IMR-90 (cell line): ENCODE measurements around the gene IL1RAPL1. TPM values are rescaled to one million over a fixed set of nuclear protein-coding genes. Genes with fewer than 3 reads are reported as not detected.

Experiments
- ATAC-seq: fragments of 200-7000 bp; cut with Tn5 transposase; 2 replicates; pipeline ENCODE4 v1.9.1; 2020; ENCODE audit warnings: low read depth, mild to moderate bottlenecking, moderate library complexity
- BruUV-seq: library from RNA; stranded (reverse); fragments of 400-500 nt; replicated peaks from 2 replicates; lab custom pipeline; 2021; lab: Mats Ljungman, UMichigan
- CTCF ChIA-PET: fragments of 300-600 bp; formaldehyde crosslinking; extraction: SDS; loops from one replicate; lab custom pipeline; 2021; ENCODE audit warnings: antibody characterized with exemption; lab: Yijun Ruan, JAX
- POLR2A ChIA-PET: fragments of 300-600 bp; sonication (Branson Sonifier 250); formaldehyde crosslinking; loops from one replicate; lab custom pipeline; 2022; ENCODE audit warnings: antibody characterized with exemption; ENCODE audit not compliant: unreplicated experiment; lab: Charles Lee
- DNase-seq: peaks from one replicate; pipeline ENCODE4 v3.0.0; 2013
- H2AFZ ChIP-seq: replicated peaks from 2 replicates; pipeline ENCODE3; 2013; ENCODE audit warnings: low read length, mild to moderate bottlenecking; ENCODE audit not compliant: poor library complexity
- H2AK5ac ChIP-seq: 2 replicates; pipeline ENCODE4 v1.6.1; 2013; ENCODE audit warnings: low read depth, low read length, inconsistent platforms
- H2AK9ac ChIP-seq: replicated peaks from 2 replicates; pipeline ENCODE3; 2013; ENCODE audit warnings: mild to moderate bottlenecking, low read depth, low read length, moderate library complexity; ENCODE audit not compliant: poor library complexity
- H2BK120ac ChIP-seq: 2 replicates; pipeline ENCODE4 v1.6.1; 2013; ENCODE audit warnings: low read depth, low read length, inconsistent platforms
- H2BK15ac ChIP-seq: 3 replicates; pipeline ENCODE4 v1.6.1; 2013; ENCODE audit warnings: low read depth, low read length, inconsistent platforms
- H2BK20ac ChIP-seq: 2 replicates; pipeline ENCODE4 v1.6.1; 2013; ENCODE audit warnings: low read depth, mild to moderate bottlenecking, inconsistent platforms, low read length, moderate library complexity
- H2BK5ac ChIP-seq: 2 replicates; pipeline ENCODE4 v1.6.1; 2013; ENCODE audit warnings: mild to moderate bottlenecking, low read depth, low read length, inconsistent platforms; ENCODE audit not compliant: poor library complexity, severe bottlenecking
- H3K14ac ChIP-seq: replicated peaks from 2 replicates; pipeline ENCODE4 v1.6.1; 2013; ENCODE audit warnings: low read depth, low read length, inconsistent platforms
- H3K18ac ChIP-seq: 2 replicates; pipeline ENCODE4 v1.6.1; 2013; ENCODE audit warnings: low read depth, low read length, control low read depth
- H3K23ac ChIP-seq: 2 replicates; pipeline ENCODE4 v1.6.1; 2013; ENCODE audit warnings: low read depth, low read length, inconsistent platforms
- H3K27ac ChIP-seq: 2 replicates; pipeline ENCODE4 v1.5.1; 2013; ENCODE audit warnings: mild to moderate bottlenecking, control low read depth, low read length; ENCODE audit not compliant: insufficient read depth
- H3K27me3 ChIP-seq: 2 replicates; pipeline ENCODE4 v1.6.1; 2013; ENCODE audit warnings: low read length; ENCODE audit not compliant: control insufficient read depth, insufficient read depth
- H3K36me3 ChIP-seq: 2 replicates; pipeline ENCODE4 v1.6.1; 2013; ENCODE audit warnings: low read length, mixed read lengths; ENCODE audit not compliant: control insufficient read depth, insufficient read depth
- H3K4ac ChIP-seq: 2 replicates; pipeline ENCODE4 v1.6.1; 2013; ENCODE audit warnings: low read depth, low read length, inconsistent platforms
- H3K4me1 ChIP-seq: 2 replicates; pipeline ENCODE4 v1.6.1; 2013; ENCODE audit warnings: low read length, mixed read lengths; ENCODE audit not compliant: control insufficient read depth, insufficient read depth
- H3K4me2 ChIP-seq: 2 replicates; pipeline ENCODE4 v1.6.1; 2013; ENCODE audit warnings: low read depth, mild to moderate bottlenecking, control low read depth, low read length, moderate library complexity
- H3K4me3 ChIP-seq: 2 replicates; pipeline ENCODE4 v1.5.1; 2013; ENCODE audit warnings: low read depth, mild to moderate bottlenecking, control low read depth, low read length, moderate library complexity; ENCODE audit not compliant: insufficient read depth
- H3K56ac ChIP-seq: 2 replicates; pipeline ENCODE4 v1.6.1; 2013; ENCODE audit warnings: low read length, inconsistent platforms; ENCODE audit not compliant: insufficient read depth; ENCODE audit errors: extremely low read depth
- H3K79me1 ChIP-seq, 2 experiments: 2 replicates each; pipeline ENCODE4 v1.6.1; 2013; ENCODE audit warnings: low read length in 2 of 2, inconsistent platforms in 1 of 2, low read depth in 1 of 2
- H3K9ac ChIP-seq: 2 replicates; pipeline ENCODE4 v1.6.1; 2013; ENCODE audit warnings: low read depth, low read length, control low read depth
- H3K9me1 ChIP-seq: 2 replicates; pipeline ENCODE4 v1.6.1; 2013; ENCODE audit warnings: low read length, inconsistent platforms; ENCODE audit not compliant: insufficient read depth
- H3K9me3 ChIP-seq: 2 replicates; pipeline ENCODE4 v1.6.1; 2013; ENCODE audit warnings: low read length; ENCODE audit not compliant: control insufficient read depth, insufficient read depth
- H4K20me1 ChIP-seq: 2 replicates; pipeline ENCODE4 v1.6.1; 2013; ENCODE audit warnings: low read length, inconsistent platforms; ENCODE audit not compliant: insufficient read depth
- H4K5ac ChIP-seq: 2 replicates; pipeline ENCODE4 v1.6.1; 2013; ENCODE audit warnings: mild to moderate bottlenecking, low read depth, low read length, control low read depth
- H4K8ac ChIP-seq, 2 experiments: 2 replicates each; pipeline ENCODE4 v1.6.1; 2013; ENCODE audit warnings: low read depth in 2 of 2, low read length in 2 of 2, control low read depth in 1 of 2, inconsistent platforms in 1 of 2
- H4K91ac ChIP-seq: 2 replicates; pipeline ENCODE4 v1.6.1; 2013; ENCODE audit warnings: low read depth, low read length, inconsistent platforms; ENCODE audit not compliant: insufficient read depth
- BHLHE40 ChIP-seq: fragments of 150-350 bp; IDR thresholded peaks from 2 replicates; pipeline ENCODE4 v1.6.1; 2016; ENCODE audit warnings: mild to moderate bottlenecking, low read depth, low read length
- CEBPB ChIP-seq: IDR thresholded peaks from 2 replicates; pipeline ENCODE4 v1.6.1; 2012; ENCODE audit warnings: low read depth, low read length, improper control_type of control experiment
- CHD1 ChIP-seq: IDR thresholded peaks from 2 replicates; pipeline ENCODE4 v1.6.1; 2012; ENCODE audit warnings: low read depth, low read length, improper control_type of control experiment
- CTCF ChIP-seq: conservative IDR thresholded peaks from 2 replicates; pipeline ENCODE4 v1.5.1; 2012; ENCODE audit warnings: mild to moderate bottlenecking, low read depth, low read length, improper control_type of control experiment
- ELK1 ChIP-seq: fragments of 150-350 bp; IDR thresholded peaks from 2 replicates; pipeline ENCODE4 v1.6.1; 2016; ENCODE audit warnings: low read depth, mild to moderate bottlenecking, low read length, moderate library complexity, borderline replicate concordance
- FOS ChIP-seq: fragments of 150-350 bp; IDR thresholded peaks from 2 replicates; pipeline ENCODE4 v1.6.1; 2016; ENCODE audit warnings: low read depth, low read length
- MAZ ChIP-seq: IDR thresholded peaks from 2 replicates; pipeline ENCODE4 v1.6.1; 2012; ENCODE audit warnings: low read depth, mild to moderate bottlenecking, low read length, improper control_type of control experiment, moderate library complexity, borderline replicate concordance
- MXI1 ChIP-seq: IDR thresholded peaks from 2 replicates; pipeline ENCODE4 v1.6.1; 2012; ENCODE audit warnings: low read depth, mild to moderate bottlenecking, low read length, moderate library complexity, borderline replicate concordance
- NFE2L2 ChIP-seq: fragments of 150-350 bp; IDR thresholded peaks from 2 replicates; pipeline ENCODE4 v1.6.1; 2016; ENCODE audit warnings: low read depth, mild to moderate bottlenecking, low read length
- RAD21 ChIP-seq: IDR thresholded peaks from 2 replicates; pipeline ENCODE4 v1.6.1; 2012; ENCODE audit warnings: low read length, improper control_type of control experiment
- RCOR1 ChIP-seq: IDR thresholded peaks from 2 replicates; pipeline ENCODE4 v1.6.1; 2012; ENCODE audit warnings: mild to moderate bottlenecking, low read length, improper control_type of control experiment; ENCODE audit not compliant: insufficient replicate concordance
- RFX5 ChIP-seq: IDR thresholded peaks from 2 replicates; pipeline ENCODE4 v1.8.0; 2012; ENCODE audit warnings: low read depth, mild to moderate bottlenecking, low read length, moderate library complexity
- SMC3 ChIP-seq: fragments of 150-350 bp; IDR thresholded peaks from 2 replicates; pipeline ENCODE4 v1.6.1; 2016; ENCODE audit warnings: low read depth, mild to moderate bottlenecking, antibody characterized with exemption, low read length, moderate library complexity
- USF2 ChIP-seq: fragments of 150-350 bp; IDR thresholded peaks from 2 replicates; pipeline ENCODE4 v1.6.1; 2017; ENCODE audit warnings: mild to moderate bottlenecking, antibody characterized with exemption, low read length, low read depth
- WGBS, 2 experiments: methylation state at CpG; one replicate each; pipeline versions ENCODE4 v1.1.5 to v1.1.7; 2013; ENCODE audit warnings: missing lambda C conversion rate in 2 of 2; ENCODE audit not compliant: insufficient read length in 1 of 2; ENCODE audit errors: extremely low coverage in 2 of 2; 5-methylcytosine and 5-hydroxymethylcytosine counted together
- dilution Hi-C: fragments of 300-500 bp; cut with HindIII; formaldehyde crosslinking; loops from one replicate; pipeline ENCODE4 v1.14.3; 2018; ENCODE audit warnings: low sequenced_read_pairs; ENCODE audit not compliant: unreplicated experiment
- in situ Hi-C: fragments of 300-500 bp; cut with MboI; formaldehyde crosslinking; loops from 3 replicates; pipeline ENCODE4 v1.14.3; 2019; ENCODE audit warnings: low sequenced_read_pairs, inconsistent platforms, mixed read lengths
- intact Hi-C: fragments of 100-400 bp; cut with micrococcal nuclease; formaldehyde crosslinking; loops from 2 replicates; pipeline ENCODE4 v1.10.0; 2022
- polyA plus RNA-seq, 3 experiments: library from polyadenylated mRNA; depleted of rRNA; stranded (reverse); fragments of >200 nt; gene quantifications; 2 replicates each; pipeline ENCODE4 v1.2.3, GENCODE V29; 2012; ENCODE audit warnings: low replicate concordance in 1 of 3
- total RNA-seq: library from RNA; depleted of rRNA; stranded (reverse); fragments of >200 nt; gene quantifications from 2 replicates; pipeline ENCODE4 v1.2.3, GENCODE V29; 2012

The IL1RAPL1 gene
- total and polyA plus RNA-seq, 2 of the 4 experiments (the other 2 are of a cell fraction), result 1.5 to 9.0 TPM

GRCh38 chrX:29926056-29926455 lies 1338.8 kb downstream of the IL1RAPL1 start:
- no peak overlapping the region for H3K56ac ChIP-seq
- H4K8ac ChIP-seq, result no peak overlapping the region
- H3K9me1 ChIP-seq, result no peaks in the 10 kb centered on the region
- intact Hi-C loops (no loop called here), in situ Hi-C loops (no loop called here), dilution Hi-C loops (no loop called here)
- no peak overlapping the region for H2BK120ac ChIP-seq
- H3K36me3 ChIP-seq, result no peaks in the 10 kb centered on the region
- no TSS peak for BruUV-seq
- H3K18ac ChIP-seq, result no peak overlapping the region
- H2BK15ac ChIP-seq, result no peak overlapping the region
- H3K9ac ChIP-seq, result no peak overlapping the region
- no peak overlapping the region for H3K4ac ChIP-seq
- no peak overlapping the region for H3K4me3 ChIP-seq
- ChIA-PET CTCF (no interaction called here), POLR2A (interaction anchor here (0.6 kb wide), 1 partner anchor 1341 kb away, joined by 8 read pairs; no protein-coding TSS in a partner anchor)
- H3K27me3 ChIP-seq, result no peaks in the 10 kb centered on the region
- WGBS, 2 experiments, result no CpG with 5 or more reads among the region's 1 CpG
- no peak overlapping the region for H4K91ac ChIP-seq
- H3K4me1 ChIP-seq, result no peaks in the 10 kb centered on the region
- H3K14ac ChIP-seq, result no peak overlapping the region
- H3K79me1 ChIP-seq, result no peaks in the 10 kb centered on the region
- no peak overlapping the region for H2AK9ac ChIP-seq
- H4K20me1 ChIP-seq, result no peaks in the 10 kb centered on the region
- H2BK20ac ChIP-seq, result no peak overlapping the region
- no peak overlapping the region for H2AK5ac ChIP-seq
- no peak overlapping the region for H2BK5ac ChIP-seq
- H3K27ac ChIP-seq, result no peak overlapping the region
- TF ChIP-seq CTCF, result no peak
- TF ChIP-seq CHD1, result no peak
- TF ChIP-seq MXI1, result no peak
- no peak for TF ChIP-seq NFE2L2
- TF ChIP-seq MAZ, result no peak
- TF ChIP-seq SMC3, result no peak
- TF ChIP-seq ELK1, result no peak
- no peak for TF ChIP-seq USF2
- TF ChIP-seq RFX5, result no peak
- TF ChIP-seq CEBPB, result no peak
- no peak for TF ChIP-seq FOS
- TF ChIP-seq RAD21, result no peak
- no peak for TF ChIP-seq BHLHE40
- TF ChIP-seq RCOR1, result no peak
- H3K9me3 ChIP-seq, result no peaks in the 10 kb centered on the region
- H3K23ac ChIP-seq, result no peak overlapping the region
- no peak overlapping the region for H3K4me2 ChIP-seq
- no peak overlapping the region for H4K5ac ChIP-seq
- H2AFZ ChIP-seq, result no peak overlapping the region
- no peak for ATAC-seq
- no peak for DNase-seq
